ENCODE measurements around the gene PTPN11. TPM values are rescaled to one million over a fixed set of nuclear protein-coding genes. Genes with fewer than 3 reads are reported as not detected.
A peak's percentile ranks its signal among the peaks of the same experiment; 100 is the strongest.

PTPN11 gene
- total and polyA plus RNA-seq, 2 of the 13 experiments (the other 11 are each of a cell fraction or from before 2014, with no cell fraction given), result 30.0 to 63.5 TPM

- Histone ChIP-seq H2AFZ (ENCODE audit: low read length) (peak overlapping the region; percentile 87), H4K20me1 (ENCODE audit: insufficient read depth, low read length) (peaks cover 8% of the 10 kb centered on the region; the same call in 1 of the 2 replicates), H3K27ac (ENCODE audit: extremely low read length, insufficient read depth, low read length) (peak overlapping the region; percentile 63), H3K4me1 (ENCODE audit: insufficient read depth, low read length) (peaks cover 37% of the 10 kb centered on the region), H3K79me2 (ENCODE audit: insufficient read depth, low read length) (peaks cover 26% of the 10 kb centered on the region), H3K4me3 (replicated peaks in 1 of 3; ENCODE audit: insufficient read depth in 1 of 3, low read depth in 2 of 3, low read length in 3 of 3) (peak overlapping the region; percentile 80 to 90 (median 87)), H3K36me3 (replicated peaks in 1 of 2; ENCODE audit: control insufficient read depth in 1 of 2, insufficient read depth in 2 of 2, low read length in 2 of 2) (no peaks in the 10 kb centered on the region), H3K4me2 (ENCODE audit: low read depth, low read length) (peak overlapping the region; percentile 91), H3K27me3 (ENCODE audit: control insufficient read depth in 1 of 2, insufficient read depth in 2 of 2, low read length in 2 of 2) (no peaks in the 10 kb centered on the region; a peak in 1 of 5 replicates), H3K9me3 (ENCODE audit: low read length) (no peaks in the 10 kb centered on the region), H3K9ac (ENCODE audit: insufficient read depth, low read depth, low read length) (peak overlapping the region; percentile 76)
- FAIRE-seq, result no peak
- BruUV-seq (replicated peaks), result no TSS peak
- no peak for ATAC-seq
- ChIA-PET CTCF (ENCODE audit: low intra/inter-chr PET ratio, low total read pairs) (interaction anchor here (0.9 kb wide), 1 partner anchor 184 kb away, joined by 3 read pairs; no protein-coding TSS in a partner anchor), POLR2A (no interaction called here)
- in situ Hi-C loops (cut with HindIII; ENCODE audit: extremely low pct_ligation_motif_present, low pct_unique_long_range_greater_than_20kb), result no loop called here
- intact Hi-C loops (cut with micrococcal nuclease; ENCODE audit: unreplicated experiment), result loop anchor here (10.0 kb wide), 2 partner anchors 58 to 98 kb away; no protein-coding TSS in a partner anchor
- DNase-seq (ENCODE audit: low spot score), result no peak
- 48% methylated on average over 11 of the region's 11 CpGs for WGBS (ENCODE audit: low lambda C conversion rate)
- 0 out of 2 replicates have a peak, but pooled peaks have one; percentile 3 for TF ChIP-seq HOMEZ (CRISPR knock-in tag; IDR thresholded peaks at IDR 0.05; ENCODE audit: low read depth)
- no peak for TF ChIP-seq RNF2 (conservative IDR thresholded peaks at IDR 0.05; ENCODE audit: low read depth)
- TF ChIP-seq ZGPAT (CRISPR knock-in tag; IDR thresholded peaks at IDR 0.05), result no peak
- no peak for TF ChIP-seq GABPA (IDR thresholded peaks at IDR 0.05; ENCODE audit: low read depth, low read length)
- TF ChIP-seq GABPA (CRISPR knock-in tag; IDR thresholded peaks at IDR 0.05; ENCODE audit: low read depth), result no peak; the same call in 1 of the 2 replicates
- no peak for TF ChIP-seq ZNF644 (CRISPR knock-in tag; IDR thresholded peaks at IDR 0.05; ENCODE audit: low read depth)
- TF ChIP-seq ELF4 (CRISPR knock-in tag; IDR thresholded peaks at IDR 0.05; ENCODE audit: borderline replicate concordance), result 0 out of 2 replicates have a peak, but pooled peaks have one; percentile 32
- TF ChIP-seq SMC3 (IDR thresholded peaks at IDR 0.05; ENCODE audit: low read length), result no peak
- no peak for TF ChIP-seq MEIS1 (CRISPR knock-in tag; IDR thresholded peaks at IDR 0.05; ENCODE audit: borderline replicate concordance)
- no peak for TF ChIP-seq CSRNP1 (CRISPR knock-in tag; IDR thresholded peaks at IDR 0.05)
- no peak for TF ChIP-seq ZBTB49 (CRISPR knock-in tag; IDR thresholded peaks at IDR 0.05; ENCODE audit: borderline replicate concordance)
- no peak for TF ChIP-seq TEAD3 (CRISPR knock-in tag; optimal IDR thresholded peaks at IDR 0.05; ENCODE audit: borderline replicate concordance)
- no peak for TF ChIP-seq KAT7 (CRISPR knock-in tag; IDR thresholded peaks at IDR 0.05; ENCODE audit: borderline replicate concordance)
- no peak for TF ChIP-seq NFKBIZ (CRISPR knock-in tag; IDR thresholded peaks at IDR 0.05)
- TF ChIP-seq TIGD3 (CRISPR knock-in tag; IDR thresholded peaks at IDR 0.05; ENCODE audit: borderline replicate concordance), result no peak
These were observed 35.9 kb upstream of the PTPN11 start for GRCh38 chr12:112382866-112383265.
